Choroid plexus epithelial cell (primary cell): ENCODE results near the gene ASTN2.

ENCODE experiments used
- DNase-seq: peaks from one replicate; pipeline ENCODE4 v3.0.0-alpha.2; 2010; ENCODE audit warnings: low read depth
- H3K4me3 ChIP-seq: 2 replicates; pipeline ENCODE4 v1.5.1; 2011; ENCODE audit warnings: low read depth, mild to moderate bottlenecking, control low read depth, low read length, moderate library complexity
- TF ChIP-seq, protein P1 (sequence below): conservative IDR thresholded peaks from 2 replicates; pipeline ENCODE4 v1.5.1; 2011; ENCODE audit warnings: low read depth, mild to moderate bottlenecking, control low read depth, inconsistent platforms, low read length, moderate library complexity

The ASTN2 gene

DNA sequence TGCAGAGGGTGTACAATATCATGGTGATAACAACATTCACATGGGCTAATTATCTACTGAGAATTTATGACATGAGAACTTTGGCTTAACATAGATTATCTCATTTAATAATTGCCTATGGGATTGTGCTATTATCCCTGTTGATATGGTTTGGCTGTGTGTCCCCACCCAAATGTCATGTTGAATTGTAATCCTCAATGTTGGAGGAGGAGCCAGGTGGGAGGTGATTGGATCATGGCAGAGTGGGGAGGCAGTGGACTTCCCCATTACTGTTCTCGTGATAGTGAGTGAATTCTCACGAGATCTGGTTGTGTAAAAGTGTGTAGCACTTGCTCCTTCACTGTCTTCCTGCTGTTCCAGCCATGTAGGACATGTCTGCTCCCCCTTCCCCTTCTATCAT is 541.4 kb downstream of the ASTN2 start:
- no peak for DNase-seq
- no peak overlapping the region for H3K4me3 ChIP-seq
- TF ChIP-seq, protein P1, sequence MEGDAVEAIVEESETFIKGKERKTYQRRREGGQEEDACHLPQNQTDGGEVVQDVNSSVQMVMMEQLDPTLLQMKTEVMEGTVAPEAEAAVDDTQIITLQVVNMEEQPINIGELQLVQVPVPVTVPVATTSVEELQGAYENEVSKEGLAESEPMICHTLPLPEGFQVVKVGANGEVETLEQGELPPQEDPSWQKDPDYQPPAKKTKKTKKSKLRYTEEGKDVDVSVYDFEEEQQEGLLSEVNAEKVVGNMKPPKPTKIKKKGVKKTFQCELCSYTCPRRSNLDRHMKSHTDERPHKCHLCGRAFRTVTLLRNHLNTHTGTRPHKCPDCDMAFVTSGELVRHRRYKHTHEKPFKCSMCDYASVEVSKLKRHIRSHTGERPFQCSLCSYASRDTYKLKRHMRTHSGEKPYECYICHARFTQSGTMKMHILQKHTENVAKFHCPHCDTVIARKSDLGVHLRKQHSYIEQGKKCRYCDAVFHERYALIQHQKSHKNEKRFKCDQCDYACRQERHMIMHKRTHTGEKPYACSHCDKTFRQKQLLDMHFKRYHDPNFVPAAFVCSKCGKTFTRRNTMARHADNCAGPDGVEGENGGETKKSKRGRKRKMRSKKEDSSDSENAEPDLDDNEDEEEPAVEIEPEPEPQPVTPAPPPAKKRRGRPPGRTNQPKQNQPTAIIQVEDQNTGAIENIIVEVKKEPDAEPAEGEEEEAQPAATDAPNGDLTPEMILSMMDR = no peak

DNA sequence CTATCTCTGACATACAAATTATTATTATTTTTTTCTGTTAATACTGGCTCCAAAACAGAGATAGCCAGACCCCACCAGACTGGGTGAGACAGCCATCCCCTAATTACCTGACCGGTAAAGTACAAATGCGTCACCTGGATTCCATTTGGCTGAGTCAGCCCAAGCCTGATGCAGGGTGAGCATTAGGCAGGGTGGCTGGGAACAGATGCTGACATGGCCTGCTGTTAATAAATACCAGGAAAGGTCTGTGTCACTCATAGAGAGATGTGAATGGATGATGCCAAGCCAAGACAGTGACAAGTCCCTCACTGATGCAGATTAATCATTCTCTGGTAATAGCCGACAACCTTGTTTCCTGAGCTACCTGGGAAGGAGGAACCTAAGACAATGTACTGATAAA is 544.3 kb downstream of the ASTN2 start:
- TF ChIP-seq, protein P1 = no peak
- no peak overlapping the region for H3K4me3 ChIP-seq
- no peak for DNase-seq

- H3K4me3 ChIP-seq = no peak overlapping the region
- DNase-seq = no peak
- TF ChIP-seq, protein P1 = no peak
Measured at GRCh38 chr9:116868201-116868600, 546.7 kb downstream of the ASTN2 start.

- H3K4me3 ChIP-seq = no peak overlapping the region
- TF ChIP-seq, protein P1 = no peak
- no peak for DNase-seq
Measured at GRCh38 chr9:116861321-116861720, 553.5 kb downstream of the ASTN2 start.

GRCh38 chr9:116860509-116861120 is 554.2 kb downstream of the ASTN2 start:
- H3K4me3 ChIP-seq = no peak overlapping the region
- TF ChIP-seq, protein P1 = peak; percentile 88
- peak; percentile 82 for DNase-seq

DNA sequence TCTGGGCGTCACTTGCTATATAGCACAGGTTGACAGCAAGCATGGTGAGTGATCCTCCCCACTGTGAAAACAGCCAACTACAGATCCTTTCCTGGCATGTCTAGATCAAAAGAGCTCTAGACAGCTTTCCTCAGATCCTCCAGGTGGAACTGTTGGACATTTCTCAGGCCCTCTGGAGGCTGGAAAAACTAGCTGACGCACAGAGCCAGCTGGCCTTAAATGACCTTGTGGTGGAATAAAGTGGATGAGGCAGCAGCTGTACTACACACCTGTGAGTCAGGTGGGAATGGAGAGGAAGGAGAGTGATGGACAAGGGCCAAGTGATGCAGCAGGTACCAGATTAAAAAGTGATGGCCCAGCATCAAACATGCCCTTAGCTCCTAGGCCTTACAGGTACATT is 555.1 kb downstream of the ASTN2 start:
- no peak overlapping the region for H3K4me3 ChIP-seq
- DNase-seq = no peak
- TF ChIP-seq, protein P1 = no peak

DNA sequence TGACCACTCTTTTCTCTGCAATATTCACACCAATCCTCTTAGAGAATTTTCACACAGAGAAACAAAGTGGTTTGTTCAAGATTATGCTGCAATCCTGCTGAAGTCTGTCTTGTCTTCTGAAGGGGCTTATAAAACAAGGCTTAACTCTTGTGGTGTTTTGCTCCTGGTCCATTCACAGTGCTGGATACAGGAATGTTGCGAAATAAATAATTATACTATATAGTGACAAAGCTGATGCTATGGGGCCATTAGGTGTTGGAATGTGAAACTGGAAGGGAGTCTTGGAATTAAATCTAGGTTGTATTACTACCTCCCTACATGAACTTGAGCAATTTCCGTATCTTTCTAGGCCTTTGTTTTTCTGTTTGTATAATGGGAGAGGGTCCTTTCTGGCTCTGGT is 557.5 kb downstream of the ASTN2 start:
- no peak for DNase-seq
- no peak overlapping the region for H3K4me3 ChIP-seq
- TF ChIP-seq, protein P1 = no peak
